AG09319 (cell line): ENCODE results near the gene ORAI1.

ENCODE experiments used
- DNase-seq: peaks from one replicate; pipeline ENCODE4 v3.0.0-alpha.2; 2010; ENCODE audit warnings: low read depth; ENCODE audit errors: extremely low read depth
- TF ChIP-seq, protein P1 (sequence below): IDR thresholded peaks from 2 replicates; pipeline ENCODE4 v1.5.1; 2011; ENCODE audit warnings: low read depth, mild to moderate bottlenecking, inconsistent platforms, low read length, moderate library complexity

ORAI1 gene

DNA sequence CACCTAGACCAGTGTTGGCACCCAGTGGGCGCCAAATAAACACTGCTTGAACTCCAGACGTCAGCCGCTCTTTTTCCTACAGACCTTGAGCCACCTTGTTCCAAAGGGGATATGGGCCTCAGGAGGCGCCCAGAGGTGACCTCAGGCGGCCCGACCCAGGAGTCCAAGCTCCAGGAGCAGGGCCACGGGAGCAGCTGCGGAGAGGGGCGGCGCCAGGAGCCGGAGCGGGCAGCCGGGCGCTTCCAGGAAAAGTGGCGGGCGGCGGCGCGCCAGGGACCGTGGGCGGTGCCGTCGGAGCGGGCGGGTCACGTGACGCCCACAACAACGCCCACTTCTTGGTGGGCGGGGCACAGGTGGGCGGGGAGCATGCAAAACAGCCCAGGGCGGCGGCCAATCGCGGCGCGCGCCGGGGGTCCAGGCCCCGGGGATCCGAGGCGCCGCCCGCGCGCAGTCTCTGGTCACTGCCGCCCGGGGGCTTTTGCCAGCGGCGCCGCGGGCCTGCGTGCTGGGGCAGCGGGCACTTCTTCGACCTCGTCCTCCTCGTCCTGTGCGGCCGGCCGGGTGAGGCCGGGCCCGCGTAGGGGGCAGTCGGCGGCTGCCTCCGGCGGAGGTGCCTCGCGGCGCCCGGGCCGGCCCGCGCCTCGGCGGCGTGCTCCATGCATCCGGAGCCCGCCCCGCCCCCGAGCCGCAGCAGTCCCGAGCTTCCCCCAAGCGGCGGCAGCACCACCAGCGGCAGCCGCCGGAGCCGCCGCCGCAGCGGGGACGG lies at the start of gene ORAI1:
Gene ORAI1, plus strand, starts transcription at position 444 of the 766 bp plus-strand sequence.
- DNase-seq, result peak; percentile 83
- TF ChIP-seq, protein P1, sequence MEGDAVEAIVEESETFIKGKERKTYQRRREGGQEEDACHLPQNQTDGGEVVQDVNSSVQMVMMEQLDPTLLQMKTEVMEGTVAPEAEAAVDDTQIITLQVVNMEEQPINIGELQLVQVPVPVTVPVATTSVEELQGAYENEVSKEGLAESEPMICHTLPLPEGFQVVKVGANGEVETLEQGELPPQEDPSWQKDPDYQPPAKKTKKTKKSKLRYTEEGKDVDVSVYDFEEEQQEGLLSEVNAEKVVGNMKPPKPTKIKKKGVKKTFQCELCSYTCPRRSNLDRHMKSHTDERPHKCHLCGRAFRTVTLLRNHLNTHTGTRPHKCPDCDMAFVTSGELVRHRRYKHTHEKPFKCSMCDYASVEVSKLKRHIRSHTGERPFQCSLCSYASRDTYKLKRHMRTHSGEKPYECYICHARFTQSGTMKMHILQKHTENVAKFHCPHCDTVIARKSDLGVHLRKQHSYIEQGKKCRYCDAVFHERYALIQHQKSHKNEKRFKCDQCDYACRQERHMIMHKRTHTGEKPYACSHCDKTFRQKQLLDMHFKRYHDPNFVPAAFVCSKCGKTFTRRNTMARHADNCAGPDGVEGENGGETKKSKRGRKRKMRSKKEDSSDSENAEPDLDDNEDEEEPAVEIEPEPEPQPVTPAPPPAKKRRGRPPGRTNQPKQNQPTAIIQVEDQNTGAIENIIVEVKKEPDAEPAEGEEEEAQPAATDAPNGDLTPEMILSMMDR, result no peak; the same call in 1 of the 2 replicates

DNA sequence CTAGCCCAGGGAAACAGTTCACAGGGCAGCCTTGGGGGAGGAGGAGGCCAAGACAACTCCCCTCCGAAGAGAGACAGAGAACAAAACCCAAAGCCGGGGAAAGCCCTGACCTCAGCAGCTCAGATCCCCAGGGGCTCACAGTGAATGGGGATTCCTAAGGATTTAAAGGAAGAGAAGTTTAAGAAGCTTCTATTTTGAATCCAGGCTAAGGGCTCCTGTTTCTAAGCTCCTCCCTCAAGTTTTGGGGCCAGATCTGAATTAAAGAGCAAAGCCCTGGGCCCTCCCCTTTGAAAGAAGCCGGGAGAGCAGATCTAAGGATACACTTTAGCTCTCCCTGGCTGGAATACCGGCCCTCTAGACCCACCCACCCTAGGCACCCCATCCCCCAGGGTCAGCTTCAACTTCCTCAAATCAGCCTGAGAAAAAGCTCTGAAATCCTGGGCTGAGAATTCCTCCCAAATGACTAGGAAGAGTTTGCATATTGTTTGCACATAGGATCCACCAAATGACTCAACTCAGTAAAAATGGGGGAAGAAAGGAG lies 49.4 kb upstream of the ORAI1 start:
- TF ChIP-seq, protein P1, result no peak
- peak; percentile 73 for DNase-seq

DNA sequence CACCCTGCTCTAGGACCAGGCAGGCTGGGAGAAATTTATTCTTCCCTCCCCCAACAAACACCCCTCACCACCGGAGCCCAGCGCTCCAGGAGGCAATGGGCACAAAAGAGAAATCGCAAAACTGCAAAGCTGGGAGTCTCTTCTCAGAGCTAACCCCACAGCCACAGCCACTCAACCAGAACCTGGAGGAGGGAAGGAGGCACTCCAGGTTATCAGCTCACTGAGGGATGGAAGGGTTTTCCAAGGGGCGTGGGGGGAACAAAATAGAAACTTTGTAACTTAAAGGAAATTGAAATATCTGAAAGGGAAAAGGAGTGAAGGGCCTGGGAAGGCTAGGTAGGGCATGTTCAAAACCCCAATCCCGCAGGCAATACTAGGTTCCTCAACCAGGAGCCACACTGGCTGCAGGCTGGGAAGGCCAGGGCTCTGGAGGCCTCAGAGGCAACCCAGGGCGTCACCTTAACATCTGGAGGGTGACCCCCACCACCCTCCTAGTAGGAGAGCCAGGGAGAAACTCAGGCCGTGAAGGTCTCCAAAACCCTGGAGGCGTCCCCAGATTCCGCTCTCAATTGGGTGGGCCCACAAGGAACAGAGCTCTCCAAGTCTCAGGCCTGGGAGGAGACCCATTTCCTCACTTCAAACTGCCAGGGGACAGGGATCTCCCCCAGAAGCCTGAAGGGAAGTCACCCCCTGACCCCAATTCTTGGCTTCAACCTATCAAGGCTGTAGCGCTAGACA lies 48.7 kb upstream of the ORAI1 start:
- no peak for DNase-seq
- TF ChIP-seq, protein P1, result no peak

DNA sequence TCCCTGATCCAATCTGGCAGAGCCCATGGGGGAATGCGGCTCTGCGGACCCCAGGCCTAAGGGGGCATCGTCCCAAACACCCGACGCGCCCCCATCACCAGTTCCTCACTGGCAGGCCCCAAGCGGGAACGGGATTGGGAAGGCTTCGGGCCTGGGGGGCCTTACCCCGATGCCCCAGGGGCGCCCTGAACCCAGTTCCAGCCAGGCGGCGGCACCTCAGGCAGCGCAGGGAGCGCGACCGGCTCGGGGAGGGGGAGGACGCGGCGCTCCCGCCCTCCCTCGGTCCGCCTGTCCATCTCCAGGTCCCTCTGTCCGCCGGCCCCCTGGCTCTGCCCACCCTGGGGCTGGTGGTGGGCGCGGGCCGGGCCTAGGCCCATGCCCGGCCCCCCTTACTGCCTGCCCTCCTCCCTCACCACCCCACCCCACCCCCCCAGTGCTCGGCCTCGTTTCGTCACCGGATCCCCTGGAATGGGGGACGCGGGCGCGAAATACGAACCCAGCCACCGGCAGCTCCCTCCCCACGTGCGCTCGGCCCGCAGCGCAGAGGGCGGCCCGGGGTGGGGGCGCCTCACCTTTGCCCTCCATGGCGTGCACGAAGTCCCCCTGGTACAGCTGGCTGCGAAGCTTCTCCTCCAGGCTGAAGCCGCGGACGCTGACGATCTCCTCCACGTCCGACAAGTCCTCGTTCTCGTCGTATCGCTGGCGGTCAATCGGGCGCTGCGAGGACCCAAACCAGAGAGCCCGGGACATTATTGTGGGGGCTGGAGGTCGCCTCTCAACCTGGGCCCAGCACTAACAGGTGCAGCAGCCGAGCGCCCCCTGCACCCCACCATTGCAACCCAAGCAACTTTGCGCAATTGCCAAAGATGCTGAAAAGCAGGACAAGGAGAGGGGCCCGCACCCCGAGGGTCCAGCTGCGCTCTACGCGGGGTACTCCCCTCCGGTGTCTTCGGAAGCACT lies 47.8 kb upstream of the ORAI1 start:
- TF ChIP-seq, protein P1, result no peak; the same call in 1 of the 2 replicates
- DNase-seq, result no peak

DNA sequence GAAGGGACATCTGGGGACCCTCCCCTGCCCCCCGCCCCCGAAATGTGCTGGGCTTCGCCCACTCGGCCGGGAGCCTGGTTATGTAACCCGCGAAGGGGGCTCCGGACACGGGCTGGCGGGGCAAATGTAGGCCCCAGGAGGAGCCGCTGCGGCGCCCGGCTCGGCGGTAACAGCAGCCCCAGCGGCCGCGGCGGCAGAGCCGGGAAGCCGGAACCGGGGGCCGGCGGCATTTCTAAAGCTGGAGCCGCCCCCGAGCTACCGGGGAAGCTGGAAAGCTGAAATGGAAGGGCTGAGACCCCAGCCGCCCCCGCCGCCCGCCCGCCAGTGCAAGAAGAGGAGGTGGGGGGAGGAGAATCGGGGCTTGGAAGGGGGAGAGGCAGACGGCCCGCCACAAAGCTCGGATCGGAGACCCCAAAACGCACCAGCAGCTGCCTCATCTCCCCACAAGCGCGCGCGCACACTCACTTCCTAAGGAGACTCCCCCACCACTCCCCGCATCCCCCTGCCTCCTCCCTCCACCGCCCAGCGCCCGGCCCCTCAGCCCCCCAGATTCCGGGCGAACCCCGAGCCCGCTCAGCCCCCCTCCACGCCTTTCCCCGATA lies 47.0 kb upstream of the ORAI1 start:
- DNase-seq, result no peak
- TF ChIP-seq, protein P1, result no peak

DNA sequence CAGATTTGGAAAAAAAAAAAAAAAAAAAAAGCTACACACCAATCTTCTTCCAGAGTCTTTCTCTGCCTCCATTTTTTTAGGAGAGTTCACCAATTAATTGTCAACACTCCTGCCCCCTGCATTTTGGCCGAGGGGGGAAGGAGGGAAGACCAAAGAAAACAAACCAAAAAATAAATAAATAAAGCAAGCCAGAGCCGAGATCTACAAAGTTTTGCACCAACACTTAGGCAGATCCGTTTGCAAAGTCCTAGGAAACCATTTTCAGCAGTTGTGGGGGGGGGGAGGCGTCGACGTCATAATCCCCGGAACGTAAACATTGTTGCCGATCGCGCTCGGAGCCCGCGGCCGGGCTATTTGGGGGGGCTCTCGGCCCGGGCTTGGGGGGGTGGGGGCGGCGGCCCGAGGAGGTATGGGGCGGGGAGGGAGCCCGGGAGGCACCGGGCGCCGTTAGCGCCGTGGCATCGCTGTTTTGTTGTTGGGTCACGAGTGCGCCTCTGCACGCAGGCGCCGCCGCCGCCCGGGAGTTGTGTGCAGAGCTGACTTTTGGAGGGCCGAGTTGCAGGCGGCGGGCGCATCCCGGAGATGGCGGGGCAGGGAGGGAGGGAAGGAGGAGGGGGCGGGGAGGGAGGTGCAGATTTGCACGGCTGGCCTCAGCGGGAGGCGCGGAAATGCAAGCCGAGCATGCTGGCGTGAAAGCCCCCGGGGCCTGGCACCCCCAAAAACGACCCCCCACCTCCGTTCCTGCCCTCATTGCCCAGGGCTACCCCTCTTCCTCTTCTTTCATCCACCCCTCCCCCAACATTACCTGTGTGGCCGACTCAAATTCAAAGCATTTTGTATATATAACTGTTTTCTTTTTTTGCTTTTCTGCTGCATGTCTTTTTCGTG lies 46.1 kb upstream of the ORAI1 start:
- DNase-seq, result no peak
- TF ChIP-seq, protein P1, result no peak
